CD8-positive, alpha-beta memory T cell (primary cell): ENCODE data around the gene ELMOD1. TPM values are rescaled to one million over a fixed set of nuclear protein-coding genes. Genes with fewer than 3 reads are reported as not detected.

Experiments
- CTCF ChIA-PET: fragments of 350-600 bp; sonication (Branson Sonifier 250); formaldehyde crosslinking; loops from one replicate; lab custom pipeline; 2021; ENCODE audit warnings: antibody characterized with exemption; lab: Charles Lee
- POLR2A ChIA-PET: fragments of 350-600 bp; sonication (Branson Sonifier 250); formaldehyde crosslinking; loops from one replicate; lab custom pipeline; 2021; ENCODE audit warnings: antibody characterized with exemption; lab: Charles Lee
- DNase-seq, 5 donors: peaks; one replicate each; pipeline versions ENCODE4 v3.0.0 to v3.0.0-alpha.2; 2020 to 2022; ENCODE audit warnings: mixed read lengths in 1 of 5
- H3K27ac ChIP-seq: one replicate; pipeline ENCODE4 v1.7.0; 2013; ENCODE audit warnings: low read depth, mild to moderate bottlenecking, low read length, moderate library complexity
- H3K27me3 ChIP-seq: 2 replicates; pipeline ENCODE4 v1.7.0; 2013; ENCODE audit warnings: low read length, mild to moderate bottlenecking; ENCODE audit not compliant: insufficient read depth, poor library complexity, severe bottlenecking
- H3K36me3 ChIP-seq: 2 replicates; pipeline ENCODE4 v1.7.0; 2013; ENCODE audit warnings: mild to moderate bottlenecking, low read length, moderate library complexity; ENCODE audit not compliant: insufficient read depth
- H3K4me1 ChIP-seq: 2 replicates; pipeline ENCODE4 v1.7.0; 2013; ENCODE audit warnings: mild to moderate bottlenecking, low read length, moderate library complexity; ENCODE audit not compliant: insufficient read depth
- H3K4me3 ChIP-seq: 2 replicates; pipeline ENCODE4 v1.7.0; 2013; ENCODE audit warnings: mild to moderate bottlenecking, low read length
- H3K9me3 ChIP-seq: 2 replicates; pipeline ENCODE4 v1.7.0; 2013; ENCODE audit warnings: mild to moderate bottlenecking, low read length
- H3K27ac Mint-ChIP-seq, 8 donors: one replicate each; pipeline ENCODE4 v1.8.0; 2020 to 2021; ENCODE audit warnings: mixed read lengths in 8 of 8, mild to moderate bottlenecking in 6 of 8, inconsistent platforms in 3 of 8, moderate library complexity in 3 of 8
- H3K27me3 Mint-ChIP-seq, 2 donors: one replicate each; pipeline ENCODE4 v1.8.0; 2020 to 2021; ENCODE audit warnings: mixed read lengths in 2 of 2, mild to moderate bottlenecking in 1 of 2, moderate library complexity in 1 of 2
- H3K36me3 Mint-ChIP-seq, 3 donors: one replicate each; pipeline ENCODE4 v1.8.0; 2020 to 2021; ENCODE audit warnings: mixed read lengths in 3 of 3, inconsistent platforms in 1 of 3, mild to moderate bottlenecking in 1 of 3
- H3K4me1 Mint-ChIP-seq, 3 donors: one replicate each; pipeline ENCODE4 v1.8.0; 2020 to 2021; ENCODE audit warnings: mixed read lengths in 3 of 3, inconsistent platforms in 1 of 3, mild to moderate bottlenecking in 1 of 3
- H3K4me3 Mint-ChIP-seq, 7 donors: one replicate each; pipeline ENCODE4 v1.8.0; 2020 to 2021; ENCODE audit warnings: mixed read lengths in 7 of 7, mild to moderate bottlenecking in 6 of 7, moderate library complexity in 4 of 7, inconsistent platforms in 2 of 7
- H3K9me3 Mint-ChIP-seq, 5 donors: one replicate each; pipeline ENCODE4 v1.8.0; 2020 to 2022; ENCODE audit warnings: mixed read lengths in 5 of 5, mild to moderate bottlenecking in 3 of 5, moderate library complexity in 2 of 5, inconsistent platforms in 1 of 5
- polyA plus RNA-seq: library from polyadenylated mRNA; unstranded; fragments of 300-500 nt; fragmentation: Illumina TruSeq; gene quantifications from one replicate; pipeline ENCODE4 v1.2.3, GENCODE V29; 2021
- total RNA-seq, 2 experiments: library from RNA; stranded (reverse); gene quantifications; one replicate each; pipeline ENCODE4 v1.2.3, GENCODE V29; 2021

ELMOD1 gene
- not detected for total RNA-seq
- not detected for polyA plus RNA-seq

- Mint-ChIP-seq H3K36me3 (no peaks in the 10 kb centered on the region), H3K27ac (peak within 1 kb of the TSS in 4 of 8 donors; percentile 3 to 83 (median 47)), H3K9me3 (peaks cover 0 to 2% (median 0%) of the 10 kb centered on the region in 5 donors), H3K27me3 (peaks cover 61 to 89% of the 10 kb centered on the region in 2 donors), H3K4me1 (peaks cover 24 to 34% (median 30%) of the 10 kb centered on the region in 3 donors), H3K4me3 (peak within 1 kb of the TSS; percentile 79 to 95 (median 86))
- ChIA-PET POLR2A (interaction anchor here (0.6 to 1.1 kb wide), 2 partner anchors 18 to 176 kb away, joined by 3 read pairs; no protein-coding TSS in a partner anchor), CTCF (interaction anchor here (0.6 kb wide), 1 partner anchor 59 kb away, joined by 3 read pairs; no protein-coding TSS in a partner anchor)
- peak within 1 kb of the TSS; percentile 57 for H3K4me3 ChIP-seq
- H3K27ac ChIP-seq = no peak within 1 kb of the TSS
- peaks cover 25% of the 10 kb centered on the region for H3K27me3 ChIP-seq
- peaks cover 9% of the 10 kb centered on the region for H3K4me1 ChIP-seq
- peak; percentile 12 to 51 (median 16) for DNase-seq
- no peaks in the 10 kb centered on the region for H3K9me3 ChIP-seq
- H3K36me3 ChIP-seq = no peaks in the 10 kb centered on the region
These were observed at the start of gene ELMOD1 for GRCh38 chr11:107590460-107591377. ELMOD1 (plus strand) TSS chr11:107591147; CDS start chr11:107618190, 27,043 bp downstream.

- Histone ChIP-seq H3K36me3 (peaks cover 7% of the 10 kb centered on the region), H3K9me3 (no peaks in the 10 kb centered on the region), H3K27ac (no peak overlapping the region), H3K27me3 (no peaks in the 10 kb centered on the region), H3K4me1 (no peaks in the 10 kb centered on the region), H3K4me3 (no peak overlapping the region)
- peaks cover 4 to 6% (median 6%) of the 10 kb centered on the region in 3 donors for H3K4me1 Mint-ChIP-seq
- no peak overlapping the region for H3K4me3 Mint-ChIP-seq
- H3K27ac Mint-ChIP-seq = no peak overlapping the region
- ChIA-PET CTCF (no interaction called here), POLR2A (no interaction called here)
- no peaks in the 10 kb centered on the region for H3K9me3 Mint-ChIP-seq
- H3K27me3 Mint-ChIP-seq = no peaks in the 10 kb centered on the region
- H3K36me3 Mint-ChIP-seq = peaks cover 4 to 77% (median 28%) of the 10 kb centered on the region in 3 donors
- DNase-seq = no peak
These were observed 45.8 kb upstream of the ELMOD1 start for GRCh38 chr11:107545101-107545514.

- H3K4me1 Mint-ChIP-seq = peaks cover 3 to 4% (median 4%) of the 10 kb centered on the region in 3 donors
- CTCF ChIA-PET = interaction anchor here (1.1 to 1.7 kb wide), 4 partner anchors 13 to 29 kb away, joined by 3 to 5 read pairs (median 4); no protein-coding TSS in a partner anchor
- H3K27ac ChIP-seq = no peak overlapping the region
- no peak overlapping the region for H3K4me3 Mint-ChIP-seq
- H3K36me3 ChIP-seq = peaks cover 14% of the 10 kb centered on the region
- H3K36me3 Mint-ChIP-seq = peaks cover 4 to 81% (median 19%) of the 10 kb centered on the region in 3 donors
- no peak overlapping the region for H3K27ac Mint-ChIP-seq
- no peak overlapping the region for H3K4me3 ChIP-seq
- H3K4me1 ChIP-seq = no peaks in the 10 kb centered on the region
- no peaks in the 10 kb centered on the region for H3K27me3 Mint-ChIP-seq
- no peak for DNase-seq
- H3K27me3 ChIP-seq = no peaks in the 10 kb centered on the region
- no peaks in the 10 kb centered on the region for H3K9me3 Mint-ChIP-seq
- H3K9me3 ChIP-seq = no peaks in the 10 kb centered on the region
- POLR2A ChIA-PET = no interaction called here
These were observed 43.0 kb upstream of the ELMOD1 start for GRCh38 chr11:107547961-107548360.

- Histone ChIP-seq H3K36me3 (peaks cover 25% of the 10 kb centered on the region), H3K4me3 (no peak overlapping the region), H3K4me1 (no peaks in the 10 kb centered on the region), H3K27ac (no peak overlapping the region), H3K27me3 (no peaks in the 10 kb centered on the region), H3K9me3 (no peaks in the 10 kb centered on the region)
- ChIA-PET CTCF (interaction anchor here (0.5 to 2.2 kb wide), 13 partner anchors 10 to 141 kb away, joined by 3 to 16 read pairs (median 3); no protein-coding TSS in a partner anchor), POLR2A (no interaction called here)
- H3K27me3 Mint-ChIP-seq = no peaks in the 10 kb centered on the region
- no peak overlapping the region for H3K4me3 Mint-ChIP-seq
- peaks cover 4 to 80% (median 22%) of the 10 kb centered on the region in 3 donors for H3K36me3 Mint-ChIP-seq
- no peaks in the 10 kb centered on the region for H3K9me3 Mint-ChIP-seq
- H3K27ac Mint-ChIP-seq = peak overlapping the region in 2 of 8 donors; percentile 11 to 31
- H3K4me1 Mint-ChIP-seq = peaks cover 3 to 4% (median 4%) of the 10 kb centered on the region in 3 donors
- DNase-seq = peak in 3 of 5 donors; percentile 7 to 27 (median 14)
These were observed 41.5 kb upstream of the ELMOD1 start for GRCh38 chr11:107549253-107549953.

- Histone ChIP-seq H3K27me3 (no peaks in the 10 kb centered on the region), H3K27ac (no peak overlapping the region), H3K9me3 (no peaks in the 10 kb centered on the region), H3K4me1 (no peaks in the 10 kb centered on the region), H3K36me3 (peaks cover 25% of the 10 kb centered on the region), H3K4me3 (no peak overlapping the region)
- Mint-ChIP-seq H3K36me3 (peaks cover 4 to 76% (median 22%) of the 10 kb centered on the region in 3 donors), H3K9me3 (no peaks in the 10 kb centered on the region), H3K27ac (peak overlapping the region in 1 of 8 donors; percentile 31), H3K4me3 (no peak overlapping the region), H3K4me1 (peaks cover 0 to 4% (median 3%) of the 10 kb centered on the region in 3 donors), H3K27me3 (no peaks in the 10 kb centered on the region)
- POLR2A ChIA-PET = no interaction called here
- CTCF ChIA-PET = interaction anchor here (1.1 to 2.2 kb wide), 6 partner anchors 10 to 140 kb away, joined by 3 to 16 read pairs (median 4); no protein-coding TSS in a partner anchor
- no peak for DNase-seq
These were observed 41.0 kb upstream of the ELMOD1 start for GRCh38 chr11:107549954-107550285.

GRCh38 chr11:107550304-107550703 is 40.6 kb upstream of the ELMOD1 start:
- Mint-ChIP-seq H3K36me3 (peaks cover 4 to 75% (median 22%) of the 10 kb centered on the region in 3 donors), H3K9me3 (no peaks in the 10 kb centered on the region), H3K27me3 (no peaks in the 10 kb centered on the region), H3K4me3 (no peak overlapping the region), H3K27ac (no peak overlapping the region), H3K4me1 (peaks cover 0 to 4% (median 3%) of the 10 kb centered on the region in 3 donors)
- H3K27me3 ChIP-seq = no peaks in the 10 kb centered on the region
- H3K36me3 ChIP-seq = peaks cover 25% of the 10 kb centered on the region
- no peaks in the 10 kb centered on the region for H3K9me3 ChIP-seq
- ChIA-PET CTCF (interaction anchor here (1.1 to 2.2 kb wide), 4 partner anchors 11 to 140 kb away, joined by 3 to 16 read pairs (median 6); no protein-coding TSS in a partner anchor), POLR2A (no interaction called here)
- H3K4me3 ChIP-seq = no peak overlapping the region
- no peak overlapping the region for H3K27ac ChIP-seq
- DNase-seq = no peak
- H3K4me1 ChIP-seq = no peaks in the 10 kb centered on the region

GRCh38 chr11:107561688-107562087 is 29.3 kb upstream of the ELMOD1 start:
- no peak for DNase-seq
- Mint-ChIP-seq H3K4me1 (peaks cover 40 to 59% (median 54%) of the 10 kb centered on the region in 3 donors), H3K27ac (peak overlapping the region in 1 of 8 donors; percentile 77), H3K9me3 (no peaks in the 10 kb centered on the region), H3K4me3 (peak overlapping the region in 1 of 7 donors; percentile 59), H3K27me3 (no peaks in the 10 kb centered on the region), H3K36me3 (peaks cover 0 to 50% (median 10%) of the 10 kb centered on the region in 3 donors)
- Histone ChIP-seq H3K36me3 (peaks cover 1% of the 10 kb centered on the region), H3K27ac (no peak overlapping the region), H3K4me1 (peaks cover 27% of the 10 kb centered on the region), H3K9me3 (no peaks in the 10 kb centered on the region), H3K27me3 (no peaks in the 10 kb centered on the region), H3K4me3 (no peak overlapping the region)
- ChIA-PET POLR2A (no interaction called here), CTCF (interaction anchor here (1.0 kb wide), 1 partner anchor 13 kb away, joined by 5 read pairs; no protein-coding TSS in a partner anchor)
